Measurements from ENCODE around the gene MRPL52.

DNA sequence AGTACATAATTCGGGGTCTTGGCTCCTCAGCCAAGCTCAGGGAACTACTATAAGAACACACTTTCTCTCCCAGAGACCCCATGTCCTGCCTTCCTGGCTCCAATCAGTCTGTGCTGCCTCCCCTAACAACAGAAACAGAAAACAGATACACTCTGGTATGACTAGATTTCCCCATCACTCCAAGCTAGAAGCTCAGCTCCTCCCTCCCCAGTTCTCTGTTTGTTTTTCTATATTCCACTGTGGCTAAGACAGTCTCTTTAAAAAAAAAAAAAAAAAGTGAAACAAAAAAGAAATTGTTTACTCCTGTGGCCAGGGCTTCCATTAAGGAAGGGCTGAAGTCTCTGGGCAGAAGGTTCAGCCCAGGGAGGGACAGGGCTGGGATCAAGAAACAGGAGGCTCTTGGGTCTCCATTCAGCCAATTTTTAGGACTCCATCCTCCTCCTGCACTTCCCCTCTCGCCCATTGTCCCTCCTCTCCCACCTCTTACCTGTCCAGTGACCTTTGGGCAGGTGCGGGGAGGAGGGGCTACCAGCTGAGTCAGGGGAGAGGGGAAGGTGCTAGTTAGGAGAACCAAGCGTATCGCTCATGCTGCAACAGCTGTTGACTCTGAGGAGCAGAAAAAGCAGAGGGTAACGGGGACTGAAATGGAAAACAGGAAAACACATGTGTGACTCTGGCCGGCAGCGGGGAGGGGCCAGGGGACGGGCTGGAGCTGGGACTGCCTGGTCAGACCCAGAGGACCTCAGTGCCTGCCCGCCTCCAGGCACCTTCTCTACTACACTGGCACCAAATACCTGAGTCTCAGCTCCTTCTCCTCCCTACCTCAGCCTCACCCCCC lies 10.3 kb upstream of the MRPL52 start:
- TF ChIP-seq, protein P1, sequence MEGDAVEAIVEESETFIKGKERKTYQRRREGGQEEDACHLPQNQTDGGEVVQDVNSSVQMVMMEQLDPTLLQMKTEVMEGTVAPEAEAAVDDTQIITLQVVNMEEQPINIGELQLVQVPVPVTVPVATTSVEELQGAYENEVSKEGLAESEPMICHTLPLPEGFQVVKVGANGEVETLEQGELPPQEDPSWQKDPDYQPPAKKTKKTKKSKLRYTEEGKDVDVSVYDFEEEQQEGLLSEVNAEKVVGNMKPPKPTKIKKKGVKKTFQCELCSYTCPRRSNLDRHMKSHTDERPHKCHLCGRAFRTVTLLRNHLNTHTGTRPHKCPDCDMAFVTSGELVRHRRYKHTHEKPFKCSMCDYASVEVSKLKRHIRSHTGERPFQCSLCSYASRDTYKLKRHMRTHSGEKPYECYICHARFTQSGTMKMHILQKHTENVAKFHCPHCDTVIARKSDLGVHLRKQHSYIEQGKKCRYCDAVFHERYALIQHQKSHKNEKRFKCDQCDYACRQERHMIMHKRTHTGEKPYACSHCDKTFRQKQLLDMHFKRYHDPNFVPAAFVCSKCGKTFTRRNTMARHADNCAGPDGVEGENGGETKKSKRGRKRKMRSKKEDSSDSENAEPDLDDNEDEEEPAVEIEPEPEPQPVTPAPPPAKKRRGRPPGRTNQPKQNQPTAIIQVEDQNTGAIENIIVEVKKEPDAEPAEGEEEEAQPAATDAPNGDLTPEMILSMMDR (IDR thresholded peaks at IDR 0.05) = no peak
- TF ChIP-seq POLR2AphosphoS5 (IDR thresholded peaks at IDR 0.05) (no peak), POLR2A (IDR thresholded peaks at IDR 0.05; ENCODE audit: low read depth) (no peak), EP300 (IDR thresholded peaks at IDR 0.05) (no peak)

All from esophagus muscularis mucosa (tissue), 4 donors.